CD4-positive, CD25-positive, alpha-beta regulatory T cell (primary cell): ENCODE results near the gene COG5. TPM values are rescaled to one million over a fixed set of nuclear protein-coding genes. Genes with fewer than 3 reads are reported as not detected.
A peak's percentile ranks its signal among the peaks of the same experiment; 100 is the strongest.

Experiments
- ATAC-seq, 2 donors: fragments of 150-1000 bp; cut with Tn5 transposase; one replicate each; pipeline ENCODE4 v1.10.0; 2021; ENCODE audit warnings: low read depth in 2 of 2, moderate number of reproducible peaks in 2 of 2, moderate library complexity in 1 of 2
- DNase-seq, 3 donors: peaks; one replicate each; pipeline versions ENCODE4 v3.0.0 to v3.0.0-alpha.2; 2012 to 2022; ENCODE audit warnings: mixed read lengths in 1 of 3
- H3K27ac ChIP-seq: one replicate; pipeline ENCODE4 v1.7.0; 2013; ENCODE audit warnings: mild to moderate bottlenecking, low read length; ENCODE audit not compliant: insufficient read depth, poor library complexity, severe bottlenecking
- H3K27me3 ChIP-seq: one replicate; pipeline ENCODE4 v1.7.0; 2013; ENCODE audit warnings: low read length; ENCODE audit not compliant: control insufficient read depth, insufficient read depth
- H3K36me3 ChIP-seq: one replicate; pipeline ENCODE4 v1.7.0; 2013; ENCODE audit warnings: mild to moderate bottlenecking, low read length, moderate library complexity; ENCODE audit not compliant: control insufficient read depth, insufficient read depth
- H3K4me1 ChIP-seq: 2 replicates; pipeline ENCODE4 v1.7.0; 2013; ENCODE audit warnings: mild to moderate bottlenecking, low read length; ENCODE audit not compliant: insufficient read depth, control insufficient read depth, poor library complexity, severe bottlenecking
- H3K4me3 ChIP-seq: one replicate; pipeline ENCODE4 v1.7.0; 2013; ENCODE audit warnings: low read depth, mild to moderate bottlenecking, low read length, moderate library complexity
- H3K9me3 ChIP-seq, 2 experiments: 1 replicate in 1 of 2; 2 replicates in 1 of 2; pipeline ENCODE4 v1.7.0; 2013; ENCODE audit warnings: low read length in 2 of 2, mild to moderate bottlenecking in 1 of 2, moderate library complexity in 1 of 2; ENCODE audit not compliant: control insufficient read depth in 2 of 2
- H3K27ac Mint-ChIP-seq, 3 donors: one replicate each; pipeline ENCODE4 v1.8.0; 2020 to 2022; ENCODE audit warnings: mild to moderate bottlenecking in 3 of 3, mixed read lengths in 3 of 3, moderate library complexity in 2 of 3
- H3K27me3 Mint-ChIP-seq: one replicate; pipeline ENCODE4 v1.8.0; 2022; ENCODE audit warnings: mild to moderate bottlenecking, mixed read lengths
- H3K36me3 Mint-ChIP-seq: one replicate; pipeline ENCODE4 v1.8.0; 2020; ENCODE audit warnings: mixed read lengths
- H3K4me1 Mint-ChIP-seq, 4 donors: one replicate each; pipeline ENCODE4 v1.8.0; 2020 to 2022; ENCODE audit warnings: mixed read lengths in 4 of 4, mild to moderate bottlenecking in 1 of 4
- H3K4me3 Mint-ChIP-seq, 4 donors: one replicate each; pipeline ENCODE4 v1.8.0; 2020 to 2022; ENCODE audit warnings: mild to moderate bottlenecking in 4 of 4, mixed read lengths in 4 of 4, moderate library complexity in 3 of 4
- H3K9me3 Mint-ChIP-seq, 7 donors: one replicate each; pipeline ENCODE4 v1.8.0; 2020 to 2022; ENCODE audit warnings: mixed read lengths in 7 of 7, mild to moderate bottlenecking in 3 of 7, moderate library complexity in 2 of 7
- polyA plus RNA-seq, 4 donors: library from polyadenylated mRNA; unstranded; fragments of 300-500 nt; fragmentation: Illumina TruSeq; gene quantifications; one replicate each; pipeline ENCODE4 v1.2.3, GENCODE V29; 2021
- total RNA-seq: library from RNA; stranded (reverse); gene quantifications from one replicate; pipeline ENCODE4 v1.2.3, GENCODE V29; 2022

COG5 gene
- total and polyA plus RNA-seq, 5 donors from 2014 or later = 23.2 to 68.2 (median 34.5) TPM

DNA sequence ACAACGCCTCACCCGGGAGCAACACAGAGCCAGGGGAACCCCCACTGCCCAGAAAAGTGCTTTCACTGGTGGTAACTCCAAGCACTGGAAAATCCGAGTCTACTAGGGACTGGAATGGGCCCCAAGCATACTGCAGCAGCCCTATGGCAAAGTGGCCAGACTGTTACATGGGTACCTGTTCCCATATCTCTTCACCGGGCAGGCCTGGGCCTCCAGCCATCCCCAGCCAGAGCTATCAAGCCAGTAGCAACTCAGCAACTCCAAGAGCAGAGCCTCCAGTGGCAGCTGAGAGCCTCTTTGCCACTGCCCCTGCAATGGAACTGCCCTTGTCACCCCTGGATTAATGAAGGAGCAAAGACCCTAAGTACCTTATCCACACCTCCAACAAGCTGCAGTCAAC lies 321.5 kb downstream of the COG5 start:
- H3K36me3 Mint-ChIP-seq = peaks cover 61% of the 10 kb centered on the region

DNA sequence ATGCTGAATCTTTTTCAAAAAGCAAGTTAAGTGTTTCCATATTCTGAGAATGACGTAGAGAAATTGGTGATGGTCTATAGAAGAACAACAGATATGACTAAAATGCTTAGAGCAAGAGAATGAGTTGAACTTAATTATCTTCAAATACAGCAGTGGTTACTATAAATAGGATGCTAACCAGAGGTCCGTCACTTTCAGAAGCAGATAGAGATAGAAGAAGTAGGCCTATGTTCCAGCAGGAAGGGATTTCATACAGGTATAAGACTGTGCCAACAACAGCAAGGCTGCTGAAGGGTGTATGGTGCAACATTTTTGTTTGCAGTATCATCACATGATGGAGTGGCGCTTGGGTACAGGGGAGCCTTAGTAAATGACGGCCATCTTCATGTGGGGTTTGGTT lies 326.3 kb downstream of the COG5 start:
- H3K36me3 Mint-ChIP-seq = peaks cover 47% of the 10 kb centered on the region

More for the DNA sequence above, 321.5 kb downstream of the COG5 start:
- H3K36me3 ChIP-seq = peaks cover 26% of the 10 kb centered on the region
- H3K4me3 ChIP-seq = no peak overlapping the region
- Mint-ChIP-seq H3K4me1 (peaks cover 0 to 10% (median 1%) of the 10 kb centered on the region in 4 donors), H3K27ac (no peak overlapping the region), H3K4me3 (no peak overlapping the region), H3K9me3 (peaks cover 0 to 9% (median 3%) of the 10 kb centered on the region in 7 donors), H3K27me3 (no peaks in the 10 kb centered on the region)
- ATAC-seq = no peak
- no peak for DNase-seq
- no peaks in the 10 kb centered on the region for H3K27me3 ChIP-seq
- no peaks in the 10 kb centered on the region for H3K4me1 ChIP-seq
- no peak overlapping the region for H3K27ac ChIP-seq
- H3K9me3 ChIP-seq = no peaks in the 10 kb centered on the region

DNA sequence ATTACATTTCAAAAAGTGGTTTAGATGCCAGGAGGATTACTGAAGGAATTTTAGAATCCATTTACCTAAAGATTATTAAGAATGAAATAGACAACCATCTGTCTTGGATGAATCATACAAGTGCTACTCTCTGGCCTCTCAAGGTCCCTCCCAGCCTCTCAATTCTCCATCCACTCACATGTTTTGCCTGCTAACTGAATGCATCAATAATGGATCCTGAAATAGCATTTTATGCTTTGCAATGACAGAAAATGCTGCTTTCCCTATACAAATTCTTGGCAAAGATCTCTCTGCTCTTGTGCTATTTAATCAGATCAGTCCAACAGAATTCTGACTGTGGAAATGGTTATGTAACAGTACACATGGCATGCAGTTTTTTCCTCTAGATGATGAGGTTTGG lies 326.9 kb downstream of the COG5 start:
- ATAC-seq (no peak), DNase-seq (no peak)
- H3K4me3 Mint-ChIP-seq = no peak overlapping the region
- no peaks in the 10 kb centered on the region for H3K27me3 Mint-ChIP-seq
- H3K9me3 Mint-ChIP-seq = no peaks in the 10 kb centered on the region
- peaks cover 13% of the 10 kb centered on the region for H3K36me3 ChIP-seq
- no peak overlapping the region for H3K27ac ChIP-seq
- no peaks in the 10 kb centered on the region for H3K9me3 ChIP-seq
- H3K4me1 ChIP-seq = no peaks in the 10 kb centered on the region
- H3K27ac Mint-ChIP-seq = no peak overlapping the region
- no peak overlapping the region for H3K4me3 ChIP-seq
- no peaks in the 10 kb centered on the region for H3K27me3 ChIP-seq
- H3K4me1 Mint-ChIP-seq = no peaks in the 10 kb centered on the region
- peaks cover 44% of the 10 kb centered on the region for H3K36me3 Mint-ChIP-seq

More for the DNA sequence above, 326.3 kb downstream of the COG5 start:
- Histone ChIP-seq H3K4me1 (no peaks in the 10 kb centered on the region), H3K4me3 (no peak overlapping the region), H3K9me3 (no peaks in the 10 kb centered on the region), H3K27me3 (no peaks in the 10 kb centered on the region), H3K36me3 (peaks cover 13% of the 10 kb centered on the region), H3K27ac (no peak overlapping the region)
- no peak overlapping the region for H3K4me3 Mint-ChIP-seq
- no peaks in the 10 kb centered on the region for H3K27me3 Mint-ChIP-seq
- H3K9me3 Mint-ChIP-seq = no peaks in the 10 kb centered on the region
- H3K4me1 Mint-ChIP-seq = no peaks in the 10 kb centered on the region
- ATAC-seq = no peak
- no peak for DNase-seq
- H3K27ac Mint-ChIP-seq = no peak overlapping the region

DNA sequence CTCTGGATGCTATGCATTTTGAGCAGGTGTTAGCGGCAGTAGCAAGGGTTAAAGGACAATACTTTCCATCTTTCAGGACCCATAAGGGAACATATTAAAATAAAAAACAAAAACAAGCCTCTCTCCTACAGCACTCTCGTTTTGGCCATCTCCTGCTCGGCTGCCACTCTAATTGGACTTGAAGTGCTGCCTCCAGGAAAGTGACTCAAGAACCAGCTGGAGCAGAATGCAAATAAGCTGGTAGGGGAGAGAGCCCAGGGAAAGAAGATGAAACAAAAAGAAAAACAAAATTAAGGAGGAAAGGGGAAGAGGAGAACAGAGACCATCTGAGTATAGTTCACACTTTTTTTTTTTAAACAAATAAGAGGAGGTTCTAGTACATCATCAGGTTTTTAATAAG lies 329.3 kb downstream of the COG5 start:
- Histone ChIP-seq H3K4me3 (no peak overlapping the region), H3K27ac (no peak overlapping the region), H3K9me3 (no peaks in the 10 kb centered on the region), H3K4me1 (no peaks in the 10 kb centered on the region), H3K36me3 (peaks cover 18% of the 10 kb centered on the region), H3K27me3 (no peaks in the 10 kb centered on the region)
- H3K36me3 Mint-ChIP-seq = peaks cover 49% of the 10 kb centered on the region
- H3K4me1 Mint-ChIP-seq = no peaks in the 10 kb centered on the region
- no peak for DNase-seq
- no peak overlapping the region for H3K27ac Mint-ChIP-seq
- no peaks in the 10 kb centered on the region for H3K9me3 Mint-ChIP-seq
- no peaks in the 10 kb centered on the region for H3K27me3 Mint-ChIP-seq
- ATAC-seq = no peak
- no peak overlapping the region for H3K4me3 Mint-ChIP-seq

DNA sequence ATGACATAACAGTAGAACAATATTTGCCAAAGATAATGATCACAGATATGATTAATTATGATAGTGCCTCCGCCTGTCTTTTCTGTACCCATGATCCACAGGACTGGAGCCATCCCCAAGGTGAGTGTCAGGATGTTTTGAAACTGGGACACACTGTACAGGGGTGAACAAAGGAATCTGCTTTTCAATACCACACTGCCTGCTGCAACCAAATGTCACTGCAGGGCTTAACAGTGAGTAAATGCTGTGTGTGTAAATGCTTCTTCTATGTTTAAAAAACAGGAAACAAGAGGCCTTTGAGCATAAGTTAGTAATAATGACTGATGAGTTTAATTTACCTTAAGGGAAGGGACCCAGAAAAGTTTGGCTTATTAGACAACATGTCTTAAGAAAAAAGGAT lies 329.7 kb downstream of the COG5 start:
- Mint-ChIP-seq H3K4me1 (no peaks in the 10 kb centered on the region), H3K27ac (peak overlapping the region in 1 of 3 donors; percentile 35), H3K36me3 (peaks cover 49% of the 10 kb centered on the region), H3K27me3 (no peaks in the 10 kb centered on the region), H3K4me3 (no peak overlapping the region), H3K9me3 (no peaks in the 10 kb centered on the region)
- no peaks in the 10 kb centered on the region for H3K27me3 ChIP-seq
- no peaks in the 10 kb centered on the region for H3K9me3 ChIP-seq
- H3K4me3 ChIP-seq = no peak overlapping the region
- ATAC-seq = no peak
- H3K36me3 ChIP-seq = peaks cover 20% of the 10 kb centered on the region
- H3K27ac ChIP-seq = no peak overlapping the region
- no peaks in the 10 kb centered on the region for H3K4me1 ChIP-seq
- no peak for DNase-seq

DNA sequence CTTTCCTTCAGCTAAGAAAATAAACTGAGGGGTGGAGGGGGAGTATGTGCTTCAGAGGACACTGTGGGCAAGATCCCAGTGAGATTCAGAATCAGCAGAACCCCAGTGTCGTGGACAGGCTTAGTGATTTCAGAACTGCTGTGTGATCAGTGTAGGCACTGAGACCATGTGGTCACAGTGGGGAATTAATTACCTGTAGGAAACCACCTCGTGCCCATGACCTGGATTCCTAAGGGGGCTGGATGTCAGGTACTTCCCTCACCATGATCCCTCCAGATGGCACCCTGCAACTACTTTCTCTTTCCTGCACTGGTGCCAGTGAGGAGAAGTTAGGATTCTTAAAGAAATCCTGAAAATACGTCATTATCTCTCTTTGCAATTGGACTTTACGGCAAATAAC lies 330.5 kb downstream of the COG5 start:
- Mint-ChIP-seq H3K27me3 (no peaks in the 10 kb centered on the region), H3K27ac (peak overlapping the region in 1 of 3 donors; percentile 37), H3K4me1 (no peaks in the 10 kb centered on the region), H3K4me3 (peak overlapping the region in 1 of 4 donors; percentile 17), H3K9me3 (no peaks in the 10 kb centered on the region), H3K36me3 (peaks cover 50% of the 10 kb centered on the region)
- Histone ChIP-seq H3K36me3 (peaks cover 24% of the 10 kb centered on the region), H3K4me3 (no peak overlapping the region), H3K27ac (no peak overlapping the region), H3K27me3 (no peaks in the 10 kb centered on the region), H3K4me1 (no peaks in the 10 kb centered on the region), H3K9me3 (no peaks in the 10 kb centered on the region)
- no peak for ATAC-seq
- DNase-seq = no peak

DNA sequence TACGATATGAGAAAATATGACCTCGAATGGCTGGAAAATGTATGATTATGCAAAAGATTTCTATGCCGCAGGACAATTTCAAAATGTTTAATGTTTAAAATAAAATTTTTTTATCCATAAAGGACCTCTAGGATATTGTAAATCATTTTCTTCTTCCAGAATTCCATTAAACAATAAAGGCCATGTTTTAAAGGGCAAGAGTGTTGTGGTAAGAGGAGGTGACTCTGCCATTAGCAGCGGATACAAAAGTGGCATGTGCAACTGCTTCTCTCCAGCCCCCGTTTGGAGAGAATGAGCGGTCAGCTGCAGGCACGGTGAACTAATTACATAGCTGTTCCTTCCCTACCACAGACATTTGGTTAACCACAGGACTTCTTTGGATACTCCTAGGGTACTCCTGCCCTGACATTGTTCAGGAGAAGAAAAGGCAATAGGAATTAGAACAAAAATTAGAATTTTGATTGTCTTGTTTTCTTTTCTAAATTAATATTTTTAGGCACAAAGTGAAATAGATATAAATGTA lies 331.1 kb downstream of the COG5 start:
- Mint-ChIP-seq H3K4me1 (no peaks in the 10 kb centered on the region), H3K36me3 (peaks cover 46% of the 10 kb centered on the region), H3K4me3 (no peak overlapping the region), H3K9me3 (no peaks in the 10 kb centered on the region), H3K27me3 (no peaks in the 10 kb centered on the region), H3K27ac (no peak overlapping the region)
- Histone ChIP-seq H3K27me3 (no peaks in the 10 kb centered on the region), H3K4me3 (no peak overlapping the region), H3K4me1 (no peaks in the 10 kb centered on the region), H3K27ac (no peak overlapping the region), H3K36me3 (peaks cover 25% of the 10 kb centered on the region), H3K9me3 (no peaks in the 10 kb centered on the region)
- DNase-seq = no peak
- ATAC-seq = no peak

DNA sequence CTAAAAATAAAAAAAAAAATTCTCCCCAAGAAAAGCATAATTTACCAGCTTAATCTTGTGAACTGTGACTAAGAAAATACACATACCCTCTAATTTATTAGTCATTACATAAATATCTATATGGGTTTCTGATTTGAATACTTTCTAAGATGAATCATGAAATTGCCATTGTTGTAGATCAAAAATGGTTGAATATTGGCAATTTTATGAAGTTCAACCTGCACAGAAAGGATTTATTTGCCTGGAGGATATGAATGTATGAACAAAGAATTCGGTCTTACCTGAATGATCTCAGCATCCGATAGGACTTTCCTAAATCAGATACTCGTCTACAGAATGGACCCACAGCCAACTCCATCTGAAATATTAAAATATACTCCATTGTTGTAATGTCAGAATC lies 333.4 kb downstream of the COG5 start:
- H3K4me1 ChIP-seq = no peaks in the 10 kb centered on the region
- H3K27me3 ChIP-seq = no peaks in the 10 kb centered on the region
- no peak overlapping the region for H3K4me3 ChIP-seq
- ATAC-seq = no peak
- Mint-ChIP-seq H3K36me3 (peaks cover 37% of the 10 kb centered on the region), H3K27ac (no peak overlapping the region), H3K4me3 (no peak overlapping the region), H3K9me3 (no peaks in the 10 kb centered on the region), H3K27me3 (no peaks in the 10 kb centered on the region), H3K4me1 (no peaks in the 10 kb centered on the region)
- H3K9me3 ChIP-seq = no peaks in the 10 kb centered on the region
- H3K27ac ChIP-seq = no peak overlapping the region
- DNase-seq = no peak
- peaks cover 31% of the 10 kb centered on the region for H3K36me3 ChIP-seq
